Neutrophil (primary cell): Measurements from ENCODE around the gene LCK.

Experiments used
- H3K27ac ChIP-seq: fragments of 200-600 bp; sonication (generic); 2 replicates; pipeline ENCODE4 v1.5.1; 2016; ENCODE audit warnings: mild to moderate bottlenecking, moderate library complexity
- H3K27me3 ChIP-seq: fragments of 200-600 bp; sonication (generic); 2 replicates; pipeline ENCODE4 v1.6.0; 2016; ENCODE audit warnings: mild to moderate bottlenecking
- H3K36me3 ChIP-seq: fragments of 200-600 bp; sonication (generic); 2 replicates; pipeline ENCODE4 v1.5.1; 2017
- H3K4me1 ChIP-seq, 2 experiments: fragments of 200-600 bp in 1 of 2; sonication (generic) in 1 of 2; 1 replicate in 1 of 2; 2 replicates in 1 of 2; pipeline versions ENCODE4 v1.5.1 to v1.6.1; 2013 to 2016; ENCODE audit warnings: low read depth in 1 of 2, low read length in 1 of 2, mild to moderate bottlenecking in 1 of 2, moderate library complexity in 1 of 2; ENCODE audit not compliant: control insufficient read depth in 1 of 2, insufficient read depth in 1 of 2
- H3K4me3 ChIP-seq, 2 experiments: fragments of 200-600 bp in 1 of 2; sonication (generic) in 1 of 2; 1 replicate in 1 of 2; 2 replicates in 1 of 2; pipeline ENCODE4 v1.5.1; 2013 to 2016; ENCODE audit warnings: low read depth in 1 of 2, low read length in 1 of 2, mild to moderate bottlenecking in 1 of 2, moderate library complexity in 1 of 2
- H3K9me3 ChIP-seq: fragments of 200-600 bp; sonication (generic); 2 replicates; pipeline ENCODE4 v1.5.1; 2016
- CTCF ChIP-seq: fragments of 200-600 bp; sonication (generic); IDR thresholded peaks from 2 replicates; pipeline ENCODE4 v1.5.1; 2016; ENCODE audit warnings: antibody characterized with exemption

LCK gene

GRCh38 chr1:32299327-32299726, 48.3 kb downstream of the LCK start:
- no peaks in the 10 kb centered on the region for H3K27me3 ChIP-seq
- H3K4me1 ChIP-seq, result no peaks in the 10 kb centered on the region
- H3K4me3 ChIP-seq, result no peak overlapping the region
- TF ChIP-seq CTCF, result no peak
- H3K36me3 ChIP-seq, result peaks cover 27% of the 10 kb centered on the region
- no peak overlapping the region for H3K27ac ChIP-seq
- no peaks in the 10 kb centered on the region for H3K9me3 ChIP-seq

GRCh38 chr1:32303358-32303757, 52.3 kb downstream of the LCK start:
- H3K36me3 ChIP-seq, result peaks cover 41% of the 10 kb centered on the region
- H3K27ac ChIP-seq, result no peak overlapping the region

GRCh38 chr1:32303997-32304622, 53.0 kb downstream of the LCK start:
- H3K36me3 ChIP-seq, result peaks cover 39% of the 10 kb centered on the region
- H3K4me1 ChIP-seq, result no peaks in the 10 kb centered on the region
- TF ChIP-seq CTCF, result no peak
- H3K27me3 ChIP-seq, result no peaks in the 10 kb centered on the region
- no peaks in the 10 kb centered on the region for H3K9me3 ChIP-seq
- no peak overlapping the region for H3K4me3 ChIP-seq
- no peak overlapping the region for H3K27ac ChIP-seq

More at GRCh38 chr1:32303358-32303757, 52.3 kb downstream of the LCK start:
- Histone ChIP-seq H3K4me1 (no peaks in the 10 kb centered on the region), H3K9me3 (no peaks in the 10 kb centered on the region), H3K4me3 (no peak overlapping the region), H3K27me3 (no peaks in the 10 kb centered on the region)
- no peak for TF ChIP-seq CTCF

- no peak overlapping the region for H3K4me3 ChIP-seq
- no peaks in the 10 kb centered on the region for H3K4me1 ChIP-seq
- peaks cover 38% of the 10 kb centered on the region for H3K36me3 ChIP-seq
- no peak for TF ChIP-seq CTCF
- no peaks in the 10 kb centered on the region for H3K9me3 ChIP-seq
- H3K27me3 ChIP-seq, result no peaks in the 10 kb centered on the region
- no peak overlapping the region for H3K27ac ChIP-seq
Measured at GRCh38 chr1:32305310-32305709, 54.2 kb downstream of the LCK start.

GRCh38 chr1:32307324-32307723, 56.3 kb downstream of the LCK start:
- H3K9me3 ChIP-seq, result no peaks in the 10 kb centered on the region

More at GRCh38 chr1:32307324-32307723, 56.3 kb downstream of the LCK start:
- Histone ChIP-seq H3K27me3 (no peaks in the 10 kb centered on the region), H3K36me3 (peaks cover 35% of the 10 kb centered on the region), H3K4me1 (no peaks in the 10 kb centered on the region), H3K27ac (no peak overlapping the region), H3K4me3 (no peak overlapping the region)
- no peak for TF ChIP-seq CTCF
